GM18499 (cell line): ENCODE data around the gene KLRG1.

ENCODE experiments used
- ATAC-seq: cut with Tn5 transposase; IDR thresholded peaks from one replicate; pipeline ENCODE4 v1.9.1; 2021; ENCODE audit warnings: moderate number of reproducible peaks; ENCODE audit not compliant: insufficient read depth, unreplicated experiment

KLRG1 gene

GRCh38 chr12:8989413-8989812, at the start of gene KLRG1:
KLRG1 (plus strand) TSS chr12:8989546; CDS start chr12:8989636, 90 bp downstream.
- no peak for ATAC-seq

- ATAC-seq = no peak
These were observed 47.5 kb upstream of the KLRG1 start for GRCh38 chr12:8941691-8942478.

- ATAC-seq = no peak
These were observed 45.7 kb upstream of the KLRG1 start for GRCh38 chr12:8943565-8944186.

GRCh38 chr12:8946733-8947132, 42.6 kb upstream of the KLRG1 start:
- no peak for ATAC-seq

GRCh38 chr12:8947737-8948136, 41.6 kb upstream of the KLRG1 start:
- ATAC-seq = no peak

GRCh38 chr12:8948701-8949341, 40.5 kb upstream of the KLRG1 start:
- ATAC-seq = no peak

- ATAC-seq = peak; percentile 55
These were observed 39.8 kb upstream of the KLRG1 start, which contains the start of gene M6PR for GRCh38 chr12:8949342-8950220. M6PR (minus strand) TSS chr12:8949645; CDS start chr12:8946404, 3,241 bp downstream.

- ATAC-seq = peak; percentile 10
These were observed 39.2 kb upstream of the KLRG1 start for GRCh38 chr12:8950221-8950527.

- no peak for ATAC-seq
These were observed 38.5 kb upstream of the KLRG1 start for GRCh38 chr12:8950702-8951478.

- no peak for ATAC-seq
These were observed 37.6 kb upstream of the KLRG1 start for GRCh38 chr12:8951744-8952143.

- no peak for ATAC-seq
These were observed 35.5 kb upstream of the KLRG1 start for GRCh38 chr12:8953773-8954402.

- ATAC-seq = no peak
These were observed 33.3 kb upstream of the KLRG1 start for GRCh38 chr12:8956073-8956472.

GRCh38 chr12:8956772-8957171, 32.6 kb upstream of the KLRG1 start:
- no peak for ATAC-seq

- no peak for ATAC-seq
These were observed 31.8 kb upstream of the KLRG1 start for GRCh38 chr12:8957561-8957960.

- ATAC-seq = no peak
These were observed 31.3 kb upstream of the KLRG1 start for GRCh38 chr12:8958066-8958465.

GRCh38 chr12:8960176-8960575, 29.2 kb upstream of the KLRG1 start:
- no peak for ATAC-seq

GRCh38 chr12:8968761-8969160, 20.6 kb upstream of the KLRG1 start:
- ATAC-seq = no peak

GRCh38 chr12:8969861-8970411, 19.4 kb upstream of the KLRG1 start:
- ATAC-seq = no peak

- no peak for ATAC-seq
These were observed 18.9 kb upstream of the KLRG1 start for GRCh38 chr12:8970432-8970831.
